ENCODE measurements around the gene GNB1L. TPM values are rescaled to one million over a fixed set of nuclear protein-coding genes. Genes with fewer than 3 reads are reported as not detected.

Gene GNB1L
- polyA plus RNA-seq, 3 donors, result 3.4 to 6.0 (median 4.8) TPM

GRCh38 chr22:19766511-19767426 lies 87.9 kb downstream of the GNB1L start:
- peak overlapping the region in 1 of 3 experiments; percentile 40 for H3K4me3 ChIP-seq (replicated peaks in 1 of 3; ENCODE audit: low read depth in 2 of 3, low read length in 3 of 3)
- H3K79me2 ChIP-seq (ENCODE audit: insufficient read depth, low read length), result no peaks in the 10 kb centered on the region
- no peak overlapping the region for H3K27ac Mint-ChIP-seq
- 1% methylated on average over 98 of the region's 103 CpGs for WGBS (ENCODE audit: insufficient coverage)
- H3K36me3 Mint-ChIP-seq, result peaks cover 0 to 6% of the 10 kb centered on the region in 2 donors
- DNase-seq, result peak; percentile 18 to 44 (median 29)
- peaks cover 16 to 29% of the 10 kb centered on the region in 2 donors for H3K4me1 ChIP-seq (ENCODE audit: control insufficient read depth in 1 of 2, insufficient read depth in 2 of 2, low read length in 2 of 2)
- H3K4me3 Mint-ChIP-seq, result peak overlapping the region; percentile 6 to 80
- H3K27me3 ChIP-seq (ENCODE audit: control insufficient read depth in 2 of 2, insufficient read depth in 2 of 2, low read length in 2 of 2), result peaks cover 43 to 81% of the 10 kb centered on the region in 2 donors
- H3K9ac ChIP-seq (ENCODE audit: insufficient read depth, low read length, poor library complexity, severe bottlenecking), result no peak overlapping the region
- H2AFZ ChIP-seq (ENCODE audit: insufficient read depth, low read depth, low read length, poor library complexity, severe bottlenecking), result no peak overlapping the region
- H3K4me1 Mint-ChIP-seq, result peaks cover 14% of the 10 kb centered on the region
- no peak for TF ChIP-seq CTCF (IDR thresholded peaks at IDR 0.05)
- peaks cover 75 to 94% (median 86%) of the 10 kb centered on the region in 3 donors for H3K27me3 Mint-ChIP-seq (ENCODE audit: low read depth in 3 of 3)
- peaks cover 6 to 36% of the 10 kb centered on the region in 2 donors for H3K9me3 ChIP-seq (replicated peaks in 1 of 2; ENCODE audit: control insufficient read depth in 1 of 2, insufficient read depth in 1 of 2, low read length in 2 of 2)
- peaks cover 0 to 21% (median 9%) of the 10 kb centered on the region in 7 donors for H3K9me3 Mint-ChIP-seq
- intact Hi-C loops (cut with micrococcal nuclease), result no loop called here
- H3K27ac ChIP-seq (ENCODE audit: low read depth in 1 of 2, low read length in 2 of 2), result no peak overlapping the region
- H3K4me2 ChIP-seq (replicated peaks; ENCODE audit: extremely low read depth, low read length, poor library complexity, severe bottlenecking), result peak overlapping the region; percentile 51
- H3K36me3 ChIP-seq (replicated peaks in 1 of 2; ENCODE audit: control insufficient read depth in 1 of 2, insufficient read depth in 2 of 2, low read length in 2 of 2), result no peaks in the 10 kb centered on the region
- H4K20me1 ChIP-seq (ENCODE audit: insufficient read depth, low read length), result no peaks in the 10 kb centered on the region

- no peaks in the 10 kb centered on the region for H3K36me3 ChIP-seq (replicated peaks in 1 of 2; ENCODE audit: control insufficient read depth in 1 of 2, insufficient read depth in 2 of 2, low read length in 2 of 2)
- TF ChIP-seq CTCF (IDR thresholded peaks at IDR 0.05), result no peak
- H3K27me3 ChIP-seq (ENCODE audit: control insufficient read depth in 2 of 2, insufficient read depth in 2 of 2, low read length in 2 of 2), result peaks cover 45 to 80% of the 10 kb centered on the region in 2 donors
- H3K4me3 ChIP-seq (replicated peaks in 1 of 3; ENCODE audit: low read depth in 2 of 3, low read length in 3 of 3), result no peak overlapping the region
- Mint-ChIP-seq H3K27ac (no peak overlapping the region), H3K27me3 (ENCODE audit: low read depth in 3 of 3) (peaks cover 77 to 93% (median 83%) of the 10 kb centered on the region in 3 donors), H3K9me3 (peaks cover 0 to 24% (median 9%) of the 10 kb centered on the region in 7 donors), H3K4me3 (no peak overlapping the region), H3K36me3 (peaks cover 0 to 8% of the 10 kb centered on the region in 2 donors), H3K4me1 (peaks cover 17% of the 10 kb centered on the region)
- 3% methylated on average over 36 of the region's 36 CpGs for WGBS (ENCODE audit: insufficient coverage)
- H3K9ac ChIP-seq (ENCODE audit: insufficient read depth, low read length, poor library complexity, severe bottlenecking), result no peak overlapping the region
- peaks cover 16 to 30% of the 10 kb centered on the region in 2 donors for H3K4me1 ChIP-seq (ENCODE audit: control insufficient read depth in 1 of 2, insufficient read depth in 2 of 2, low read length in 2 of 2)
- no peak for DNase-seq
- H2AFZ ChIP-seq (ENCODE audit: insufficient read depth, low read depth, low read length, poor library complexity, severe bottlenecking), result no peak overlapping the region
- no peaks in the 10 kb centered on the region for H4K20me1 ChIP-seq (ENCODE audit: insufficient read depth, low read length)
- H3K9me3 ChIP-seq (replicated peaks in 1 of 2; ENCODE audit: control insufficient read depth in 1 of 2, insufficient read depth in 1 of 2, low read length in 2 of 2), result peaks cover 6 to 36% of the 10 kb centered on the region in 2 donors
- H3K27ac ChIP-seq (ENCODE audit: low read depth in 1 of 2, low read length in 2 of 2), result no peak overlapping the region
- peak overlapping the region; percentile 51 for H3K4me2 ChIP-seq (replicated peaks; ENCODE audit: extremely low read depth, low read length, poor library complexity, severe bottlenecking)
- intact Hi-C loops (cut with micrococcal nuclease), result no loop called here
- H3K79me2 ChIP-seq (ENCODE audit: insufficient read depth, low read length), result no peaks in the 10 kb centered on the region
Measured at GRCh38 chr22:19766240-19766510, 88.5 kb downstream of the GNB1L start.
